ENCODE results near the gene TBC1D22B.
A peak's percentile ranks its signal among the peaks of the same experiment; 100 is the strongest.
"Not testable (repeated sequence)": the region's sequence is repeated elsewhere in the genome, so short reads cannot be mapped to it uniquely, and the experiment has no call there.

TBC1D22B gene

DNA sequence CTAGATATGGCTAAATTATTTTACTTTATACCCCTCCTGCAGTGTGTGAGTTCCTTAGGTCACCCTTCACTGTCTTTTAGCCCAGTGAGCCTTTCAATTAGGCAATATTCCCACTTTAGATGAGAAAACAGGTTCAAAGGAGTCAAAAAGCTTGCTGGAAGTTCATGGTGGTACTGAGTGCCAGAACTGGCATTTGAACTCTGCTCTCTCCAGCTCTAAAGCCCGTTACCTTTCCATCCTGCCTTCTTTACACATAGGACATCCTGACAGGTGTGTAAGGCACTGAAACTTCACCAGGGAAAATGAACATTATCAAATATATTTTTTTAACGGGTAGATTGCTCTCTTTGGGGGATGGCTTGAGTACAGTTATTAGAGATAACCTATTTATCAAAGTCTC is 11.5 kb downstream of the TBC1D22B start:
- DNase-seq, result no peak

GRCh38 chr6:37272834-37273566 is 15.4 kb downstream of the TBC1D22B start:
- DNase-seq, result no peak

DNA sequence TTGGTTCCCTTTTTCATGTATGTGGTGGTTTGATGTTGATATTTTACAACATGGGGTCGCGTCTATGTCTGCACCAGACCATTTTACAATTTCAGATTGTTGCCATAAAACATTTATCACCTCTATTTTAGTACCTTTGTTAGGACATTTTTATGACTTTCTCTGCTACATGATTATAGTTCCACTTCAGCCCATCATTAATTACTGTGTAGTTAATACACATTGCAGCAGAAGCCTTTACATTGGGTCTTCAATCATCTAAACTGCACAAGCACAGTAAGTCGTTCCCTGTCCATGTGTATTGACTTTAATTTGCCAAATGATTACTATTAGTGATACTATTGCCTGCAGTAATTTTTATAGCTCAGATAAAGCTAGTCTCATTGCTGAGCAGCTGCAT is 16.1 kb downstream of the TBC1D22B start:
- no peak for DNase-seq

DNA sequence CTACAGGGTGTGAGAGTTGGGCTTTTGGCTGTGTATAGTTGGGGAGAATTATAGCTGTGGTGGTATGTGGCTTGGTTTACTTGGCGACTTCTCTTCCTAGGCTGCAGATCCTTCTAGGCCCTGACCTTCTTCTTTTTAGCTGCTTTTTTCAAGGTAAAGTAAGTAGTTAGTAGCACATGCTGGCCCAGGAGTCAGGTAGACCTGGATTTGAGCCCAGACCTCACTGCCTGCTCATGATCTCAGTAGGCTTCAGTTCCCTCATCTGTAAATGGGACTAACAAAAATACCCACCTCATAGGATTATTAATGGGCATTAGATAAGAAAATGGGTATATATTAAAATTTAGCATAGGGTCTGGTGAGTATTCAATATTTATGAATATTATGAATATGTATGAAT is 17.8 kb downstream of the TBC1D22B start:
- no peak for DNase-seq

GRCh38 chr6:37277001-37277409 is 19.4 kb downstream of the TBC1D22B start:
- DNase-seq, result no peak

DNA sequence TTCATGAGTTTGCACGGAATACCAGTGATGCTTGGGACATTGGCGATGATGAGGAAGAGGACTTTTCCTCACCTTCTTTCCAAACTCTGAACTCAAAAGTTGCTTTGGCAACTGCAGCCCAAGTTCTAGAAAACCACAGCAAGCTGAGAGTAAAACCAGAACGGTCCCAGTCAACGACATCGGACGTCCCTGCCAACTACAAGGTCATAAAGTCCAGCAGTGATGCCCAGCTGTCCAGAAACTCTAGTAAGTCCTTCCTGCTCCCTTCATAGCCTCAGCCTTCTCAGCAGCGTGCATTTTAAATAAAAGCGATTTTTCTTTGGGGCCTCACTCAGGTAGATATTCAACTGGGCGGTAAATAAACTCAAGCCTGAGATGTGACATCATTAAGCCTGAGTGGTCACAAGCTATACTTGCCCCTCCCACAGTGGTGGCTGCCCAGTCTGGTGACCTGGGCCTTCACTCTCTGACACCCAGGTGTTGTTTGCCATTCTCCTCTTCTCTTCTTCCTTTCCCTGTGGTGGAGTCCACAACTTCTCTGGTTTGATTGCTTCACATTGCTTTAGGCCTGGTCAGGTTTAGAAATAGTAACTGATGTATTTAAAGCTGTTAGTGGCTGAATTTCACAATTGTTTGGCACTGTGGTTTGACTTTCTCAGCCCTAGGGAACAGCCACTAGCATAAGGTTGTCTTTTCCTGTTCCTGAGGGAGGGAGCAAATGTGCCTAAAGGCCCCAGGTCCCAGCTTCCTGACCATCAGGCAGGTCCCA is 22.0 kb downstream of the TBC1D22B start:
- DNase-seq, result no peak

GRCh38 chr6:37280162-37280887 is 22.8 kb downstream of the TBC1D22B start:
- no peak for DNase-seq

DNA sequence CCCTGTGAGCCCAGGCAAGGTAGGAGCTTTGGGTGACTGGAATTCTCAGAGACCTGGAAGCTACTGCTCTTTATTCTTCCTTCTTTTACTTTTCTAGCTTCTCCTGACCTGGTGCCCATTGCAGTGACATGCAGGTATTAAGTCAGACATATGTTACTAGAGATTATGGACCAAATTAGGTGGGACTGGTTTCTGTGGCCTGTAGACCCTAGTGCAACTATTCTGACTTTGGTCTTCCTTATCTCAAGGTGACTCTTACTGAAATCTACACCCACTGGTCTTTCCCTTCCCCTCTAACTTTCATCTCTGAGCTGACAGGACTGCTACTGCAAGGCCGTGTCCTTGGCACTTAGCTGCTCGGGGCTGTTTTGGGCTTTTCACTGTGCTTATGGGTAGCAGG is 24.8 kb downstream of the TBC1D22B start:
- DNase-seq, result no peak

DNA sequence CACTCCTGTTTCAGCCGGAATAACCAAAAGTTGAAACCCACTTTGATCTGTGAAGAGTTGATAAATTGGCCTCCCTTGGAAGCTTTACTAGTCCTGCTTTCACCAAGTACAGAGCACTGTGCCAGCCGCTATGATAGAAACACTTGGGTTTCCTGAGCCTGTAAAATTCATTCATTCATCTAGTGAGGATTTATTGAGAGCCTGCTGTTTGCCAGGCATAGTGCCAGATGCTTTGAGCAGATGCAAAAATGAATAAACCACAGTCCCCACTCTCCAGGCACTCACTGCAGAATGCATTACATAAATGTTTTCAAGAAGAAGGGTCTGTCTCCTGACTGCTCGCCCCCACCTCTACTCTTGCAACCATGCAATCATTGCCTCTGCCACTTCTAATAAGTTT is 25.7 kb downstream of the TBC1D22B start:
- no peak for DNase-seq

- DNase-seq, result no peak
Observed at GRCh38 chr6:37283671-37284151, 26.1 kb downstream of the TBC1D22B start.

GRCh38 chr6:37284781-37285180 is 27.2 kb downstream of the TBC1D22B start:
- DNase-seq, result no peak

DNA sequence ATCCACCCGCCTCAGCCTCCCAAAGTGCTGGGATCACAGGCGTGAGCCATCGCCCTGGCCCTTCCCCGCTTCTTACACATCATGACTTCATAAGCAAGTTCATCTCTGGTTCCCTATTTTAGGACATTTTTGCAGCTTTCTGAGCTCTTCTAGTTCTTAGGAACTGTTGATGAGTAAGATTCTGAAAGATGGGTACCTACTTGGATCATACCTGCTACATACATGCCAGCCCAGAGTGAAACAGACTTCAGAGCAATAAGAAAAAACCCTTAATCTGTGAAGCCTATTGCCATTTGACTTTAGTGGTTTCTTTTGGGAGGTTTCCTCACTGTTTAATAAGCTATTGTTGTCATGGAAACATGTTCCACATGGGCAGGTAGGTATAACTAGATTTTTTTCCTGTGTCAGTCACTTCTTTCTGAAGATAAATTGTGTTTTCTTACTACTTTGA is 28.3 kb downstream of the TBC1D22B start:
- DNase-seq, result no peak

GRCh38 chr6:37287519-37288157 is 30.1 kb downstream of the TBC1D22B start:
- DNase-seq, result no peak

DNA sequence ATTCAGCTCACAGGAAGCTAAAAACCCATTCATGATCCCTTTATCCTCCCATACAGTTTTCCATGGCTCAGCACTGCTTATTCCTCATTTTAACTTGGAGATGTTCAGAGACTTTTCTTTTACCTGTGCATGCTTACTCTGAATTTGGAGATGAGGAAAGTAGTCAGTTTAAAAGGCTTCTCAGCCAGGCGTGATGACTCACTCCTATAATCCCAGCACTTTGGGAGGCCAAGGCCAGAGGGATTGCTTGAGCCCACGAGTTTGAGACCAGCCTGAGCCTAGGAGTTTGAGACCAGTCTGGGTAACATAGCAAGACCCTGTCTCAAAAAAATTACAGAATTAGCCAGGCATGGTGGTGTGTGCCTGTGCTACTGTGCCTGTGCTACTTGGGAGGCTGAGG is 30.7 kb downstream of the TBC1D22B start:
- peak; percentile 14 for DNase-seq

- DNase-seq, result no peak
Observed at GRCh38 chr6:37289931-37290330, 32.4 kb downstream of the TBC1D22B start.

GRCh38 chr6:37293426-37293825 is 35.9 kb downstream of the TBC1D22B start:
- DNase-seq, result no peak

DNA sequence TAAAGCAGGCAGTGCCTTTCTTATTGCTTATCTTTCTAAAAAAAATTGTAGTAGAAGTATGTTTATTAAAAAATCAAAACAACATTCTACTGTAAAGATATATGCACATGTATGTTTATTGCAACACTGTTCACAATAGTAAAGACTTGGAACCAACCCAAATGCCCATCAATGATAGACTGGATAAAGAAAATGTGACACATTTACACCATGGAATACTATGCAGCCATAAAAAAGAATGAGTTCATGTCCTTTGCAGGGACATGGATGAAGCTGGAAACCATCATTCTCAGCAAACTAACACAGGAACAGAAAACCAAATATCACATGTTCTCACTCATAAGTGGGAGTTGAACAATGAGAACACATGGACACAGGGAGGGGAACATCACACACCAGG is 40.1 kb downstream of the TBC1D22B start:
- not testable (repeated sequence) for DNase-seq

DNA sequence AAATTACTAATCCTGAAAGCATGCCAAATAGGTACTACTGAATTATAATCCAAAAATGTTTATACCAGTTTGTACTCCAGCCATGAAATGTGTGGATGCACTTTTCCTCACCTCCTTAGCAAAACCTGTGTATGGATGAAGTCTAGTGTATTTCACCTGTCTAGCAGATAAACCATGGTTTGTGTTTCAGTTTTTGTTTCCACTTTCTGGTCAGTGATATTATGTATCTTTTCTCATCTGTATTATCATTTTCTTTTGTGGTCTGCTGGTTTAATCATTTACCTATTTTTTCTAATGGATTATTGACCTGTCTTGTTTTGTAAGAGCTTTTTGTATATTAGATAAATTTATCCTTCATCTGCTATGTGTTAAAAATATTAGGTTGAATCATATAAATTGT is 41.4 kb downstream of the TBC1D22B start:
- DNase-seq, result no peak

DNA sequence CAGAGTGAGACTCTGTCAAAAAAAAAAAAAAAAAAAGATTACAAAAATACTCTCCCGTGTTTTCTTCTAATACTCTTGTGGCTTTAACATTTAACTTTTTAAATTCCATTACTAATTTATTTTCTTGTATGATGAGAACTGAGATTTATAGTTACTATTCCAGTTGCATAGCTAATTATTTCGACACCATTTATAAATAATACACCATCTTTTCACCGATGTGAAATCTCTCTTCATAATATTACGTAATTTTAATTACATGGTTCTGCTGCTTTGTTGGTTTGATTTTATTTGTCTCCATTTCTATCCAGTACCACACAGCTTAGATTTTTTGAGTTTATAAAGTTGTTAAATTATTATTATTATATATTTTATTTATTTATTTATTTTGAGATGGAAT is 42.4 kb downstream of the TBC1D22B start:
- no peak for DNase-seq

DNA sequence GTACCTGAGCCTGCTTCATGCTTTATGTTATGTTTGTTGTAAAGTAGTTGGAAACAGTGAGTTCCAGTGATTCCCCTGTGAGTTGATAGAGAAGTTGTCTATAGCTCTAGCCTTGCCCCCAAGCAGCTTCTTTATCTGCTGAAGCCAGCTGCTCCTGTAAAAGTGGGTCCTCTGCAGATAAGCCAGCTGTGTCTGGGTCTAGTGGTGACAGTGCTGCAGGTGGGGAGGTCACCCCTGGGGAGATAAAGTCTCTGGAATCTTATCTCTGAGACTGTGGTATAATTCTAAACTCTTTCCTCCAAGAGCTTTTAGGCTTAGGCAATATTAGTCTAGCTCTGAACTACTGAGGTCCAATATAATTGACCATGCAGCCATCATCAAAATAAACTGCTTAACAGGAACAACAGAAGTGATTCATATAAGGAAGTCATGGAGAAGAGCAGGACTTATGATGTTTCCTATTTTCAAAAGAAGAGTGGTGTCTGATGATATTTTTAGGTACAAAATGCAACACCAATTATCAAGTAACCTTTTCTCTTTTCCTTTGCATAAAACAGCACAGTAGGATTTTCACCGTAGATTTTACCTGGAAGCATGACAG is 44.6 kb downstream of the TBC1D22B start:
- no peak for DNase-seq

- DNase-seq, result no peak
Observed at GRCh38 chr6:37303091-37303660, 45.6 kb downstream of the TBC1D22B start.
